ENCODE measurements around the gene ENO3.

Gene ENO3

DNA sequence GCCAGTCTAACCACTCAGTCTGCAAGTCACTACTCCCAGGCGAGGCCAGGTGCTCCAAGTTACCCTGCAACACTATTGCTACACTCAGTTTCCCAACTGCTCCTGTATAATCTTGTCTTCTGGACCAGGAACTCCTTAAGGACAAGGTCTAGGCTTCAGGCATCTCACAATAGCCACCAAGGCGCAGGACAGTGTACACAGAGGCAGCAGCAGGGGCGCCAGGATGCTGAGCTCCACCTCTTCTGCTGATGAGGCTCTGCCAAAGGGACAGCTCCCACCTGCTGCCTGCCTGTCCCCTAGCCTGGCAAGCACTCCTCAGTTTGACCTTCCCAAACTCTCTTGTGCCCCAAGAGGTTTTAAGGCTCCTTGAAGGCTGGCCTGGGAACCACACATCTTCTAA is 14.5 kb upstream of the ENO3 start:
- no peak for DNase-seq (ENCODE audit: low read depth in 4 of 4, low spot score in 1 of 4)

DNA sequence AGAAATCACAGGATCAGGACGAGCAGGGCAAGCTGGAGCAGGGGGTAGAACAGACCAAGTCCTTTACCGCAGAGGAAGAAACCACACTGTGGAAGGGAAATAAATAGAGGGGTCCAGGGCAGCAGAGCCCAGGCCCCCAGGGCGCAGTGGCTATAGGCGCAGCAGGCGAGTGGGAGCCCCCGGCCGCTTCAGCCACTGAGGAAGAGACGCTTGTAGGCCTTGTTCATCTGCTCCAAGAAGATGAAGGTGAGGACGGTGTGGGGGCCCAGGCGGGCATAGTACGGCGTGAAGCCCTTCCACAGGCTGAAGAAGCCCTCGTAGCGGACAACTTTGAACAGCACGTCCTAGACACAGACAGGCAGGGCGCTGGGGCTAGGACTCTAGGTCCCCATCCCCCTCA is 13.4 kb upstream of the ENO3 start:
- DNase-seq (ENCODE audit: low read depth in 4 of 4, low spot score in 1 of 4) = no peak

DNA sequence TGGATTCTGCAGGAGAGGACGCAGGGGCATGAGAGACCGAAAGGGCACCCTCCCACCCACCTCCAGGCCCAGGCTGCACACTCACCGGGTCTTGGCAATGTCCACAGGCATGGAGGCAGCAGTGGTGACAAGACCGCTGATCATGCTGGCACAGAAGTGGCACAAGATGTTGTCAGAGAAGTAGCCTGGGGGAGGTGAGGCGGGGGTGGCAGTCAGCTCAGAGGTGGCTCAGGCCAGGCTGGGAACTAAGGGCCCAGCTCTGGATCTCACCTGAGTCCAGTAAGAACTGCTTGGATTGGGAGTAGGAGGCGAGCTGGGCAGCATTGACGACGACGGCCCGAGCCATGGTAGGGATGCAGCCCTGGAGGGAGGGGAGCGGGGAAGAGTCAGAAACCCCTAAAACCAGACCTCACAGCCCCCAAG is 12.8 kb upstream of the ENO3 start:
- DNase-seq (ENCODE audit: low read depth in 4 of 4, low spot score in 1 of 4) = no peak

DNA sequence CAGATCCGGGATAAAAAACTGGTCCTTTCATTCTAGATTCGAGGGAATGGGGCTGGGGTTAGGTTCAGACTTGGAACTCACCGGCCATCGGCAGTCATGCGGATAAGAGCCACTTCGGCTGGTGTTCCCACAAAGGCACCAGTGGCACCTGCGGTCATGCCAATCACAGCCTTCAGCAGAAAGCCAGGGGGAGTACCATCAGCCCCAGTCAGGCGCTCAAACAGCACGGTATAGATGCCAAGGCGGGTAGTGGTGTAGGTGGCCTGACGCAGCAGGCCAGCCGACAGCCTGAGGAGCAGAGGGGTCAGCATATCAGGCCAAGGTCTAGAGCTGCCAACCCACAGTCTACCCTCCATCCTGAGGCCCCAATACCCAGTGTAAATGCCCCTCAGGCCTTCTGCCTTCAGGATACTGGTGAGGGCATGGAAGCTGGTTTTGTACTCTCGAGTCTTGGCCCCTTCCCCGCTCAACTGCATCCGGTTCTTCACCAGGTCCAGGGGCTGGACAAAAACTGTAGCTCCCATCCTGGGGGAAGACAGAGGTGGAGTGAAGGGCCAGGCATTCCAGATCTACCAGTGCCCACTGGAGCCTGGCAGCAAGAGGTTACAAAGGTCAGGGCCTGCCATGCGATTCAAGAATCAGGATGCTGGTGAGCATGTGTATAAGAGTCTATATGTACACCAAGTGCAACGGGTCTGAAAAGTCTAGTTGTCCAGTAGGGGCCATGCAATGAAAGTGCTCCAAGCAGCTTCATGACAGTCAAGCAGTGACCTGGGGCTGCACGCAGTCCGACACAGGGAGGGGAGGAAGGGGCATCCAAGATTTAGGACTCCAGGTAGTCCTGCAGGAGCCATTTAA is 12.0 kb upstream of the ENO3 start:
- no peak for DNase-seq (ENCODE audit: low read depth in 4 of 4, low spot score in 1 of 4)

DNA sequence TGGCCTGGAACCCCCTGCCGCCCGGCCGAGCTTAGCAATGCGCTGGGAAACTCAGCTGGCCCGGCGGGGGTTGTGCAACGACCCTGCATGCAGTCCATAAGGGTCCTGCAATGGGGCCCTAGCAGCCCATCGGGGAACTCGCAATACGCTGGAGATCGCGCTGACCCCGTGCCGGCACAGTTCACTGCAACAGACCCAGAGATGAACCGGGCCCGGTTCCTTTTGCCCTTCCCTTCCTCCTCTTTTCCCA is 11.4 kb upstream of the ENO3 start:
- no peak for DNase-seq (ENCODE audit: low read depth in 4 of 4, low spot score in 1 of 4)

DNA sequence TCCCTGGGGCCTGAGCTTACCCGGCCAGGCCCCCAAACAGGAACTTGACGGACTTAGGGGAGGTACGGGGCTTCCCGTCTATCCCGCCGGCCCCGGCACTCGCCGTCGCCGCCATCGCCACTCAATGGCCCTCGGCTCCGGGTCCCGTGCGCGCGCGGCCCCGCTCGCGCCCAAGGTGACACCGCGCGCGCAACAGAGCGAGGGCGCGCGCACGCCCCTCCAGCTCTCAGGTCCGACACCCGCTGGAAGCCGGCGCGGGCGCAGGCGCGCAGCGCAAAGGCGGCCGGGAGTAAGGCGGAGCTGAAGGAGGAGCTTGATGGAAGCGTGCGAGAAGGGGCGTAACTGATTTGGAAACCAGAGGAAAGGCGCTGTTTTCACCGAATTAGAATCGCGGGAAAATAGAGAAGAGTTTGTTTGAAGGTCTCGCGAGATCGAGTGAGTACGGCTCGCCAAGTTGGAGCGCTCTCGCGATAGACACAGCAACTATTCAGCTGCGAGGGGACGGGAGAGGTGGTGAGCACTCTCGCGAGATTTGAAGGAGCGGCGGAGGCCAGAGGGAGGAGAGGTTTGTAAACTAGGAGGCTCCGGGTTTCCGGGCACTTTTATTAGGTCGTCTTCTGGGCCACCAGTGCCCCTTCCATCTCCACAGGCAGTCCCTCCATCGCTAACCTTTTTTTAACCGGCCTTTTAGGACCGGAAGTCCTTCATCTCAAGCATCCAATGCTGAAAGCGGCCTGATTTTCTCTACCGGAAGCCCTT is 10.9 kb upstream of the ENO3 start, which contains the start of the genes RNF167 and SLC25A11:
Gene RNF167, plus strand, starts transcription at position 473 of the 759 bp plus-strand sequence. CDS start 642 bp downstream, outside the sequence.
Gene SLC25A11, minus strand, starts transcription at position 251 of the 759 bp plus-strand sequence. Its CDS starts 136 bp downstream, at position 115.
- DNase-seq (ENCODE audit: low read depth in 4 of 4, low spot score in 1 of 4) = peak; percentile 84 to 92 (median 88)

DNA sequence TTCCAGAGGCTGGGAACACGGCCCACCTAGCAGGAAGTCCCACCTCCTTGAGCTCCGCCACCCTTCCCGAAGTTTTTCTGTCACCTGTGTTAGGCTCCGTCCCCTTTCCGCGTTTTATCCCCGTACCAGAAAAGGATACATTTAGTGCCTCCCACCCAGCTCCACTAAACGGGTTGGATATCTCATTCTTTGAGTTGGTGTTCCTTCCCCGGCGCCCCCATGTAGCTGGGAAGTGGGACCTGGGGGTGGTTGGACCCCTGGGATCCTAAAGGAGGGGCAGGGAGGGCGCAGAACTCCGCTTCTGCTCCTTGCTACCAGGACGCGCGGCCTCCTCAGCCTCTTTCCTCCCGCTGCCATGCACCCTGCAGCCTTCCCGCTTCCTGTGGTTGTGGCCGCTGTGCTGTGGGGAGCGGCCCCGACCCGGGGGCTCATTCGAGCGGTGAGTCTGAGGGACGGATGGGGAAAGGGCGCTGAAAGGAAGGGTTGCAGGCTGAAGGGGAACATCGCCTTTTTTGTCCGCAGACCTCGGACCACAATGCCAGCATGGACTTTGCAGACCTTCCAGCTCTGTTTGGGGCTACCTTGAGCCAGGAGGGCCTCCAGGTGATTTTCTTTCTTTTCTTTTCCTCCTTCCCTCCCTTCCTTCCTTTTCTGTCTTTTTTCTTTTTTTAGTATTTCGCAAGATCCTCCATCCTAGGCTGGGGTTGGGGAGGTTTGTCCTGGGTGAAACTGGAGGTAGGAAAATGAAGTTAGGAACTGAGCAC is 10.2 kb upstream of the ENO3 start:
- peak in 1 of 4 experiments; percentile 33 for DNase-seq (ENCODE audit: low read depth in 4 of 4, low spot score in 1 of 4)

DNA sequence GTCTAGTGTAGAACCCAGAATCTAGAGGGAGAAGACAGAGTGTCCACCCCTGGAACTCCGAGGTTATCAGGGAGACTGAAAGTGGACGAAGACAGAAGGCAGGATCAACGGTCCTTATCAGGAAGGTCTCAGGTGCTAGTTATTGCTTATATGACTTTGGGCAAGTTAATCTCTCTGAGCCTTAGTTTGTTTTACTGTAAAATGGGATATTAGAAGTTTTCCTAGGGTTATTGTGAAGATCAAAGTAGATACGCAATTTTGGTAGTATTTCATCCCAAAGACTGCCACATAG is 9.7 kb upstream of the ENO3 start:
- DNase-seq (ENCODE audit: low read depth in 4 of 4, low spot score in 1 of 4) = no peak

DNA sequence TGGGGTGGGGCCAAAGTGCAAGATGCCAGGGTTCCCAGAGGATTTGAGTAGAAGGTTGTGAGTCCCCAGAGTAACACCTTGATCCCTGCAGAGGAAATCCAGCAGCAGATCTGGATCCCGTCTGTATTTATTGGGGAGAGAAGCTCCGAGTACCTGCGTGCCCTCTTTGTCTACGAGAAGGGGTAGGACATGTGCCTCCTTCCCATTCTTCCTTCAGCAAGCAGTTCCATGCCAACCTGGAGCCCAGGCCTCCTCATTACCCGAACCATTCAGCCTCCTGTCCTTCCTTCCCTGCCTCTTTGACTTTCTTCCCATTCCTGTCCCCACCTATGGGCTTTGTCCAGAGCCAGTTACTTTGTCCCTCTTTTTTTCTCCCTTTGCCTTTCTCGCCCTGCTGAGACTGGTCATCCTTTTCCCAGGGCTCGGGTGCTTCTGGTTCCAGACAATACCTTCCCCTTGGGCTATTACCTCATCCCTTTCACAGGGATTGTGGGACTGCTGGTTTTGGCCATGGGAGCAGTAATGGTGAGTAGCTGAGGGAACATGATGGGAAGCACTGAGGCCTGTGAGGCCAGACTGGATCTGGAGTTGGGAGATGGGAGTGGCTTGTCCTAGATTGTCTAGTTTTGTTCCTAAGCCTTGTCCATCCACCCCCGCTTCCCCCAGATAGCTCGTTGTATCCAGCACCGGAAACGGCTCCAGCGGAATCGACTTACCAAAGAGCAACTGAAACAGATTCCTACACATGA is 8.0 kb upstream of the ENO3 start:
- DNase-seq (ENCODE audit: low read depth in 4 of 4, low spot score in 1 of 4) = no peak

DNA sequence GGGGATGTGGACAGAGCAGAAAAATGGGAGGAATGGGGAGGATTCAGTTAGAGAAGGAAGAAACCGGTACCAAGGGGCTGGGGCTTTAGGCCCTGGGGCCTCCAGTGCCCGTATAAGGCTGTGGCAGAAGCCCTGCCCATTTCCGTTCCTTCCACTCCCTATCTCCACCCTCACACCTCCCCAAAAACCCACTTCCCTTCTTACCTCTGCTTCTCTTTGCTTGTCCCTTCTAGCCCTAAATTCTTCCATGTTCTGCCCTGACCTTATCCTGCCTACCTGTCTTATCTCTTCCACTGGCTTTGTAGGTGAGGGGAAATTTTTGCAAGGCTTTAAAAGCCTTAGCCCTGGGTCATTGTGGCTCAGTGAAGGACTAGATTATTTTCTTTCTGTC is 6.8 kb upstream of the ENO3 start:
- peak in 1 of 4 experiments; percentile 42 for DNase-seq (ENCODE audit: low read depth in 4 of 4, low spot score in 1 of 4)

DNA sequence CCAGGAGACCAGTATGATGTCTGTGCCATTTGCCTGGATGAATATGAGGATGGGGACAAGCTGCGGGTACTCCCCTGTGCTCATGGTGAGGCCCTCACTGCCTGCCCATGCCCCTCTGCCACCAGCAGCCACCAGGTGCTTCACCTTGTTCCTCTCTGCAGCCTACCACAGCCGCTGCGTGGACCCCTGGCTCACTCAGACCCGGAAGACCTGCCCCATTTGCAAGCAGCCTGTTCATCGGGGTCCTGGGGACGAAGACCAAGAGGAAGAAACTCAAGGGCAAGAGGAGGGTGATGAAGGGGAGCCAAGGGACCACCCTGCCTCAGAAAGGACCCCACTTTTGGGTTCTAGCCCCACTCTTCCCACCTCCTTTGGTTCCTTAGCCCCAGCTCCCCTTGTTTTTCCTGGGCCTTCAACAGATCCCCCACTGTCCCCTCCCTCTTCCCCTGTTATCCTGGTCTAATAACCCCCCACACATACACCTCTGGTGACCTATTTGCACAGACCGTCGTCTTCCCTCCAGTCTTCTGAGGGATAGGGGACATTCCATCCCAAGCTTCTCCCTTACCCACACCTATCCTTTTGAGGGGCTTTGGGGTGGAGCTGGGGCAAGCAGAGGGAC is 6.3 kb upstream of the ENO3 start:
- DNase-seq (ENCODE audit: low read depth in 4 of 4, low spot score in 1 of 4) = peak in 1 of 4 experiments; percentile 32

DNA sequence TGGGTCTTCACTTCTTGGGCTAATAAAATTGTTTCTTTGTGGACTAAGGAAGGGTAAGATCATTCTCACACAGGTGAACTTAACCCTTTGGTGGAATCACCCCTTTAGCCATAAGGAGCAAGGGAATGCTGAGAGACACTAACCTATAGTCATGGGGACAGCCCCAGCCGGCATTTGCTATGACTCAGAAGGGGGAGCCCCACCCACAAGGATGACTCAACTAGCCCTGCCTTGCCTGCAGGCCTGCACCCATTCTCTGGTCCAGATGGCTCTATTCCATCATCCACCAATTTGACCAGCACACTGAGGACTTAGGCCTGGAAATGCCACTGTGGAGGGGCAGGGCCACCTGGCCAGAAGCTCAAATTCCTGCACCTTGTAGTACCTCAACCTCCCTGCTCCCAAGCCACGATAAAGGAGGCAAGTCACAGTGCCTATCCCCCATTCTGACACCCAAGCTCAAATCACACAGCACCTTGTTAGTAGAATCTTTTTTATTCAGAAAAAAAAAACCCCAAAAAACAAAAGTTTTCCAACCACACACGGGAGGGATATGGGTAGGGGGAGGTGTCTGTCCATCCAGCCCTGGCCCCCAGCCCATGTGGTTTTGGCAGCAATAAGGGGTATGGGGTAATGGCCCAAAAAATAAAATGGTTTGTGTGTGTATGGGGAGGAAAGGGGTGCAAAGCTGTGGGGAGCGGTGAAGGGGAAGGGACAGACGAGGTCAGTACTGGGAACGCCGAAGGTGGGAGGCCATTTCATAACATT is 5.6 kb upstream of the ENO3 start:
- peak in 3 of 4 experiments; percentile 68 to 83 (median 79) for DNase-seq (ENCODE audit: low read depth in 4 of 4, low spot score in 1 of 4)

DNA sequence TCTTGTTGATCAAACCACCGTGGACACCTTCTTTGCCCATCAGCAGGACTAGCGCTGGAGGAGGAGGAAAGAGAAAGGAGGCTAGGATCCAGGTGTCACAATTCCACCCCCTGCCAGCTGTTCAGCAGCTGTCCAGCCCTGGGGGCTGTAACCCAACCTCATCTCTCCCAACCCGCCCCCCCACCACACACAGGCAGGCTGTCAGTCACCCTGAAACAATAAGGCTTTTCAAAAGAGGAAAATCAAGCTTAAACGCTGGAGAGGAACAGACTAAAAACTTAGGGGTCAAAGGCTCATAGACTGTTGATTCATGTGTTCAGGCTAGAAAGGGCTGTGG is 5.0 kb upstream of the ENO3 start:
- DNase-seq (ENCODE audit: low read depth in 4 of 4, low spot score in 1 of 4) = no peak

DNA sequence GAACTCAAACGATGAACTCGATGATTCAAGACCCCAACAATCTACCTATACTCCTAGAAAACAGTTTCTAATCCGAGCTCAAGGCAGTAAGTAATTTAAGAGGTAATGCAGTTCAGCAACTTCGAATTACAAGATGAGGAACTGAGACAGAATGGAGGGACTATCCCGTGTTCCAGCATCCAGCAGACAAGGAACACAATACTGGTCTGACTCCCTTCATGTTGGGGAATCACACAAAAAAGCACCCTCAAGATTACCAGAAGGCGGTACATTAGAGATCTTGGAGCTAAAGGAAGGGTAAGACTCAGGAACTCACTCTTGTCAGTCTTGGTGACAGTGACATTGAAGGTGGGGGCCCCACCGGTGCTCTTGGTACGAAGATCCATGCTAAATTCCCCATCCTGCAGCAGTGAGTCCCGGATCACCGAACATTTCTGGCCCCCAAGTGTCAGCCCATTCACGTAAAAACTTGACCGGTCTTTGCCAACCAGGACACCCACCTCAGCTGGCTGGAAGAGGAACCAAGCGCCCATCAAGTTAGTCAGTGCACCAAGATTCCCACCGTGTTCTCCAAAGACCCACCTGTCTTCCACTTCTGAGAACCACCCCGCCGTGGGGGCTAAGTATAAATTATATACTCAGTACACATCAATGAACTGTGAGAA is 4.5 kb upstream of the ENO3 start:
- no peak for DNase-seq (ENCODE audit: low read depth in 4 of 4, low spot score in 1 of 4)

DNA sequence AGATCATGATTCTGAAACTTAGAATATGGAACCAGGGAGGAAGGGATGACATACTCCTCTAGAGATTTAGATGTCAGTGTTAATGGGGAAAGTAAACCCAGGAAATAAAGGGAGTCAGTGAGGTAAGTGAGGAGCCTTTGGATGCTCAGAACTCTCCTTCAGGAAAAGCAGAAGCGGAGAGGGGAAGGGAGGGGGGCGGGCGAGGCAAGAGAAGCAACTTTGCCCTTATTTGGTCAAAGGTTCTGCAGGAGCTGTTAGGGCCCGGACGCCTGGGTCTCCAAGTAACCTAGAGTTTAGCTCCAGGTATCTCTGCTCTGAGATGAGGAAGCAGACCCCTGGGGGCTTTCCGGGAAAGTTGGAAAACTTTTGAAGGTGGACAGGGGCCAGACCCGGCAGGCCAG is 3.9 kb upstream of the ENO3 start:
- DNase-seq (ENCODE audit: low read depth in 4 of 4, low spot score in 1 of 4) = peak in 1 of 4 experiments; percentile 28

DNA sequence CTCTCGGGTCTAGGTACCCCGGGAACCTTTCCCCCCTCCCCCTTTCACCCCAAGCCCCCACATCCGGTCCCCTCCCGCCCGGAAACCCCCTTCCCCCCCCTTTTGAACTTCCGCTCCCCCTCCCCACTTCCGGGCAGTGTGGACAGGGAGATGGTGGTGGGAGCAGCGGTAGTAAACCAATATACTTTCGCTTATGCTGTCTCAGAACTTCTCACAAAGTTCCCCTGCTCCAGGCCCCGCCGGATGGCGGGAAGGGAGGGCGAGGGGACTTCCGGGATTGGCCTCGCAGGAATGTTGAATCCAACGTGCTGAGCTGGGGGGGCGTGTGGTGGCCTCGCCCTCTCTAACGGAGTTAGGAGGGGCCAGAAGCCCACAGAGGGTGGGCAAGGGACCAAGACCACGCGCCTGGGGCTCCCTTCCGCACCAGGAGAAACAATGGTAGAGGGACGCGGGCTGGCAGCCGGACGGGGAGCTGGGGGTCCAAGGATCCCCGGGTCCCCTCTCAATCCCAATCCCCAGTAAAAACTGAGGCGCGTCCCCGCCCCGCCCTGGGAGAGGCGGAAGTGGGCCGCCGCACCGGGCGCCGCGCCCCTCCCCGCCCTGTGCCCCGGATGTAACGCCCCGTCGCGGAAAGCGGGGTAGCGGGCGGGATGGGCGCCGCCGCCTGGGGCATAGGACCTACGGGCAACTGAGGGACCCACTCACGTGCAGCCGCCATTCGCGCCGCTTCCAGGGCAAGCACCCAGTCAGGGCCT is 3.3 kb upstream of the ENO3 start:
- DNase-seq (ENCODE audit: low read depth in 4 of 4, low spot score in 1 of 4) = peak in 3 of 4 experiments; percentile 46 to 63 (median 51)

DNA sequence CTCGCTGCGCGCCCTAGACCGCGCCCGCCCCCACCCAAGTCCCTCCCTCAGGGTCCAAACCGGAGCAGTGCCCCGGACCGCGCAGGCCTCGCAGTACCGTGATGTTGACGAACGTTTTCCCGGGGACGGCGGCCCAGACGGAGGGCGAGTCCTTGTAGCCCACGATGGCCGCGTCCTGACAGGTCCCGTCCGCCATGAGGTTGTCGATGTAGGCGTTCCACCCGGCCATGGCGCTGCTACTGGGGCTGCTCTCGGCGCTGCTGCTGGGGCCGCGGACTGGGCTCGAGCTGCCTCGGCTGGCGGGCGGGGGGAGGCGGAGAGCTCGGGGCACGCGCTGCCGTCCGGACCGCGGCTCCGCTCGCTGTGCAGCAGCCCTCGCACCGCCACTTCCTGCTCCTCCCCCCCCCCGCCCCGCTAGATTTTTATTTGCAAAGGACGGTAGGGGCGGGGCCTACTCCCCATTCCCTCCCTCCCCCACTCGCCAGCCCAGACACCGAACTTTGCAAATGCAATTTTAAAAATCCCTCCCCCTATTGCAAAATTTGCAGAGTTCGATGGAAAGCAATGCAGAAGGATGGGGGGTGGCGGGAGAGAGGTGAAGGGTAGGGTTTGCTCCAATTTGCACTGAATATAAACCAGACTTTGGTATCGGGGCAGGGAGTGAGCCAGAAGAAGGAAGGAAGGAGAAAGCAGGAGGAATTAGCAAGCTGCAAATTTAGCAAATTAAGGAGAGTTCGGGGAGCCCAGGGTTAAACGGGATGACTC is 2.6 kb upstream of the ENO3 start, which contains the start of gene PFN1:
Gene PFN1, minus strand, starts transcription at position 365 of the 765 bp plus-strand sequence. Its CDS starts 136 bp downstream, at position 229.
- DNase-seq (ENCODE audit: low read depth in 4 of 4, low spot score in 1 of 4) = peak in 3 of 4 experiments; percentile 80 to 90 (median 85)

DNA sequence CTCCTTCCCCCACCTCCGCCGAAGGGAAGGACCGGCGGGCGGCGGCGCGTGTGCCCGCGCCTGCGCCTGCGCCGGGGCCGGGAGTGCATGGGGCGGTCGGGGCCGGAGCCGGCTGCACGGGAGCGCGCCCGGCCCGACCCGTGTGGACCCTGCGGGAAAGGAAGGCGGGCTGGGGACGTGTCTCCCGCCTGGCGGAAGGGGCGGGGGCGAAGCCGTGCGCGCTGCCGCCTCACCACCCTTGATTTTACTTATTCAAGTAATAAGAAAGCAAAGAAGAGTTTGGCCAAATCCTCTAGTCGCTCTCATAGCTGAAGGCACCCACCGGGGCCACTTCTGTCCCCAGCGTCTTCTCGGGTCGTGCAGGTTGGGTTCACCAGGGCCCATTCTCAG is 2.0 kb upstream of the ENO3 start:
- DNase-seq (ENCODE audit: low read depth in 4 of 4, low spot score in 1 of 4) = peak in 3 of 4 experiments; percentile 46 to 73 (median 71)
